ENCODE data around the gene SYNPR.

Gene SYNPR

GRCh38 chr3:63613561-63613960, 335.5 kb downstream of the SYNPR start:
- H3K9me2 ChIP-seq (replicated peaks; ENCODE audit: insufficient read depth, low read length), result no peaks in the 10 kb centered on the region
- no peaks in the 10 kb centered on the region for H3F3A ChIP-seq (ENCODE audit: insufficient read depth, low read length)
- no peak for DNase-seq
- no peaks in the 10 kb centered on the region for H3K9me3 ChIP-seq (replicated peaks; ENCODE audit: insufficient read depth, low read length)
- H3K4me3 ChIP-seq (ENCODE audit: low read length), result no peak overlapping the region
- no peaks in the 10 kb centered on the region for H4K20me1 ChIP-seq (ENCODE audit: insufficient read depth, low read length)
- H3K27ac ChIP-seq (ENCODE audit: low read length), result no peak overlapping the region
- no peaks in the 10 kb centered on the region for H3K27me3 ChIP-seq (replicated peaks; ENCODE audit: insufficient read depth, low read length)
- no peaks in the 10 kb centered on the region for H3K36me3 ChIP-seq (replicated peaks; ENCODE audit: insufficient read depth, low read length)
- H2AFZ ChIP-seq (ENCODE audit: low read length), result no peak overlapping the region
- TF ChIP-seq CTCF (IDR thresholded peaks at IDR 0.05; ENCODE audit: low read length) (no peak), EZH2phosphoT487 (IDR thresholded peaks at IDR 0.05; ENCODE audit: low read length) (no peak), EZH2 (optimal IDR thresholded peaks at IDR 0.05; ENCODE audit: low read depth, low read length) (no peak)
- no peak overlapping the region for H3K9ac ChIP-seq (ENCODE audit: low read length)
- no peak overlapping the region for H3K4me2 ChIP-seq (ENCODE audit: low read depth, low read length)
- H3K79me2 ChIP-seq (ENCODE audit: low read length), result no peaks in the 10 kb centered on the region
- H3K4me1 ChIP-seq (ENCODE audit: low read length), result no peaks in the 10 kb centered on the region

GRCh38 chr3:63617391-63617790, 339.3 kb downstream of the SYNPR start:
- Histone ChIP-seq H3K9me2 (replicated peaks; ENCODE audit: insufficient read depth, low read length) (no peaks in the 10 kb centered on the region), H3F3A (ENCODE audit: insufficient read depth, low read length) (no peaks in the 10 kb centered on the region), H3K27me3 (replicated peaks; ENCODE audit: insufficient read depth, low read length) (no peaks in the 10 kb centered on the region), H3K4me1 (ENCODE audit: low read length) (no peaks in the 10 kb centered on the region), H3K79me2 (ENCODE audit: low read length) (no peaks in the 10 kb centered on the region), H3K27ac (ENCODE audit: low read length) (no peak overlapping the region), H3K9ac (ENCODE audit: low read length) (no peak overlapping the region), H3K4me3 (ENCODE audit: low read length) (no peak overlapping the region), H2AFZ (ENCODE audit: low read length) (no peak overlapping the region), H3K4me2 (ENCODE audit: low read depth, low read length) (no peak overlapping the region), H3K9me3 (replicated peaks; ENCODE audit: insufficient read depth, low read length) (no peaks in the 10 kb centered on the region), H3K36me3 (replicated peaks; ENCODE audit: insufficient read depth, low read length) (no peaks in the 10 kb centered on the region), H4K20me1 (ENCODE audit: insufficient read depth, low read length) (no peaks in the 10 kb centered on the region)
- no peak for DNase-seq
- TF ChIP-seq EZH2phosphoT487 (IDR thresholded peaks at IDR 0.05; ENCODE audit: low read length), result no peak
- no peak for TF ChIP-seq CTCF (IDR thresholded peaks at IDR 0.05; ENCODE audit: low read length)
- no peak for TF ChIP-seq EZH2 (optimal IDR thresholded peaks at IDR 0.05; ENCODE audit: low read depth, low read length)

GRCh38 chr3:63624941-63625560, 346.9 kb downstream of the SYNPR start:
- H4K20me1 ChIP-seq (ENCODE audit: insufficient read depth, low read length), result no peaks in the 10 kb centered on the region
- H3K9me3 ChIP-seq (replicated peaks; ENCODE audit: insufficient read depth, low read length), result no peaks in the 10 kb centered on the region
- no peaks in the 10 kb centered on the region for H3K36me3 ChIP-seq (replicated peaks; ENCODE audit: insufficient read depth, low read length)
- no peak overlapping the region for H3K4me3 ChIP-seq (ENCODE audit: low read length)
- no peaks in the 10 kb centered on the region for H3K9me2 ChIP-seq (replicated peaks; ENCODE audit: insufficient read depth, low read length)
- H3K27me3 ChIP-seq (replicated peaks; ENCODE audit: insufficient read depth, low read length), result no peaks in the 10 kb centered on the region
- H2AFZ ChIP-seq (ENCODE audit: low read length), result no peak overlapping the region
- H3K4me1 ChIP-seq (ENCODE audit: low read length), result no peaks in the 10 kb centered on the region
- no peak overlapping the region for H3K27ac ChIP-seq (ENCODE audit: low read length)
- H3K79me2 ChIP-seq (ENCODE audit: low read length), result no peaks in the 10 kb centered on the region
- H3F3A ChIP-seq (ENCODE audit: insufficient read depth, low read length), result no peaks in the 10 kb centered on the region
- H3K9ac ChIP-seq (ENCODE audit: low read length), result no peak overlapping the region
- TF ChIP-seq CTCF (IDR thresholded peaks at IDR 0.05; ENCODE audit: low read length) (no peak), EZH2phosphoT487 (IDR thresholded peaks at IDR 0.05; ENCODE audit: low read length) (no peak), EZH2 (optimal IDR thresholded peaks at IDR 0.05; ENCODE audit: low read depth, low read length) (no peak)
- no peak overlapping the region for H3K4me2 ChIP-seq (ENCODE audit: low read depth, low read length)
- no peak for DNase-seq

All from MM.1S (cell line).